NCI-H460 (cell line): ENCODE measurements around the gene SPON1. TPM values are rescaled to one million over a fixed set of nuclear protein-coding genes. Genes with fewer than 3 reads are reported as not detected.
"Not testable (repeated sequence)": the region's sequence is repeated elsewhere in the genome, so short reads cannot be mapped to it uniquely, and the experiment has no call there.

Experiments
- DNase-seq: peaks from one replicate; pipeline ENCODE4 v3.0.0-alpha.2; 2016; ENCODE audit warnings: low read depth; ENCODE audit errors: extremely low read depth
- total RNA-seq: library from RNA; depleted of rRNA; stranded (reverse); fragments of >200 nt; shearing (Covaris generic); gene quantifications from 2 replicates; pipeline ENCODE4 v1.2.3, GENCODE V29; 2014

The SPON1 gene
- total RNA-seq, 1 experiment from 2014 or later = 0.25 TPM

DNA sequence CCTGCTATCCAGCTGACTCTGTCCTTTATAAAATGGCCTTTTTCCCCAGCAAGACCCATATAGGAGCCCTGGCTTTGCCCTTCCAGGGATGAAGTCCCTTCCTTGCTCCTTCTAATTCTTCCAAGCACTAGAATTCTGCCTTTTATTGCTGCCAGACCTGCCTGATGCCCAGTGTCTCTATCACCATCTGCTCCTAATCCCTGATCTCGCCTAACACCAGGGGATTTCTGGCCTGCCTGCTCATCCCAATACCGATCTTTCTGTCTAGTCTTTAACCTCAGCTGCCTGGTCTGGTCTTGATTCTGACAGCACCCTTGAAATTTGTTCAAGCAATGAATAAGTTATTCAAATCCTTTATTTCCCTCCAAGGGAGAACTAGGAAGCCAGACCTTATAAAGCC, 150.2 kb downstream of the SPON1 start:
- DNase-seq = no peak

DNA sequence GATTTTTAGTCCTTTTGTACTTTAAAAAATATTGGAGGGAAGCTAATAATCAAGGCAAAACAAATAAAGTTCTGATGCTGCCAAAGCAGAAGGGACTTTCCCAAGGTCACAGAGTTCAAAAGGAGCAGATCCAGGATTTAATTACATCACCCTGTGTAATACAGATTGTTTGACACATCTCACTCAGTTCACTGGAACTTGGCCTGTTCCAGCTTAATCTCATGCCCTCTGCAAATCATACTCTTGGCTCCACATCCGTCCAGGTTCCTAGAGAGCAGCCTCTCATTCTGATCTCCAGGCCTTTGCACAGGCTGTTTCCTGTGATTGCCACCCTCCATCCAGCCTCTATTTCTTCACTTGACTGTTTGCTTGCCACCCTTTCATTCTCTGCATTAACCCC, 151.7 kb downstream of the SPON1 start:
- no peak for DNase-seq

DNA sequence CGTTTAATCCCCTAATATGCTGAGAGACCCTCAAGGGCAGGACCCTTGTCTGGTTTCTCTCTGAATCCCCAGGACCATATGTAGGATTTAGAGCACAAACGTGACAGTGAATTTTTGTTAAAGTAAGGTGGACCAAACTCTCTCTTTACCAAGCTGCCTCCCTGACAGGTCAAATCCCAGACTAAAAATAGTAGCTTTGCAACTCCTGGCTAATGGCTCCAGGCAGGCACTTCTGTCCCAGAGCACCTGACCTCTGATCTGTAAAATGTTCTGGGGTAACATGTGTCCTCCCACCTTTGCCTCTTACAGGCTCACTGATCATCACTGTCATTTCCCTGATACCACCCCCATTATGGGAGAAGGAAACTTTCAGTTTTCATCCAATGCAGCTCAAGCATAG, 152.3 kb downstream of the SPON1 start:
- DNase-seq = no peak

DNA sequence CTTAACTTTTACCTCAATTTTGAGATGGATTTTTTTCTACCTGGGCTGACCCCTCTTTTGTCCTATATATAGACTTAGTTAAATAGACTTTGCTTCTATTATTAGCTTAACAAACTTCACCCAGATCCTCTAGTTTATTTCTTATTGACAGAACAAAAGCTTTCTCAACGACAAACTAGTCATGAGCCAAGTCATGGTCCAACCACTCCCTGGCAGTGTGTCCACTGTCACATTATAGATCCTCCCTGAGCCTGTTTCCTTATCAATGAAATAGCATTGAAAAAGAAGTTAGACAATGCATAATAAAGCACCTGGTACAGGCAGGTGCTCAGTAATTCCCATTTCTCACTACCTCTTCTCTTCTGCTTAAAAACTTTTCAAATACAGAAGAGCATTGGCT, 155.1 kb downstream of the SPON1 start:
- DNase-seq = no peak

DNA sequence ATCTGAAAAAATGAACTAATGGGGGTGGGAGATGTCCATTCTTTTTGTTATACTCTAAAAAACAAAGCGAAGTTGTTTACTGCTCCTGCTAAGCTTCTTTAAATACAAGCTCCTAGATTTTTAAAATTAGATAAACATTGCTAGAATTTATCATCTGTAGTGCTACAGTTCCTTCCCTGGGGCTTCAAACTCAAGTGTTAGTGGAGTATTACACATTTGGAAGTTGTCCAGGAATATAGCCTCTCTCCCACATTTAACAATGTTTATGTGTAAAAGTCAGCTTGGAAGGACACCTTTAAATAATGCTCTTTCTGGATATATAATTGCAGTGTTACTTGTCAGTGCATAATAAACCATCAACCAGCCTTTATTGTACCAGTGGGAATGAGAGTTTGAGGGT, 155.5 kb downstream of the SPON1 start:
- no peak for DNase-seq

DNA sequence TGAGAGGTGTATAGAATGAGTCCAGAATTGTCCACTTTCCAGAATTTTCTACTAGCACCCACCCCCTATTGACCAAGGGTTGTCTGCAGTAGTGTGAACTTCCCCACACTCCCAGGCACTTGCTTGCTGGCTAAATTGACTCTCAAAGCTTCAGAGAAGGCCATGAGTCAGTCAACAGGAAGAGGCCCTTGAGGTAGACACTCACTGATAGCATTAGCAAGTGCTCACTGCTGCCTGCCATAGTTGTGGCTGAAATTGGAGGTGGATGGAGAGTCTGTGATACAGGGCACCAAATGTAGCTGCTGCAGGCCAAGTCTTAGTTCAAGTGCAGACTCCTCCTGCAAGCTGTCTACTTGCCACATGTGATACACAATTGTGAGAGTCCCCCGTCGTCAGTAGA, 156.8 kb downstream of the SPON1 start:
- DNase-seq = no peak

DNA sequence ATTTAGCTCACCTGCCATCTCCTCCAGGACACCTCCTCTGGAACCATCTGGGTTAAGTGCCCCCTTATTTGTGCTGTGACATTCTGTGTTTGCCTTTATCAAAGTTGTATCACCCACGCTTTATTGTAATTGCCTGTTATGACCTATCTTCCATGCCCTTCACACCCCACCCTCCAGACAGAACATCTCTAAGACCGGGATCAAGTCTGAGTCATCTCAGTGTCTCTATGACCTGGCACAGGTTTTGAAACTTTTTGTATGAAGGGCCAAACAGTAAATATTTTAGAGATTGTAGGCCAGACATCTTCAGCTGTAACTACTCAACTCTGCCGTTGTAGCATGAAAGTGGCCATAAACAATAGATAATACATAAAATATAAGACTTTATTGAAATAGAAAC, 161.8 kb downstream of the SPON1 start:
- no peak for DNase-seq

DNA sequence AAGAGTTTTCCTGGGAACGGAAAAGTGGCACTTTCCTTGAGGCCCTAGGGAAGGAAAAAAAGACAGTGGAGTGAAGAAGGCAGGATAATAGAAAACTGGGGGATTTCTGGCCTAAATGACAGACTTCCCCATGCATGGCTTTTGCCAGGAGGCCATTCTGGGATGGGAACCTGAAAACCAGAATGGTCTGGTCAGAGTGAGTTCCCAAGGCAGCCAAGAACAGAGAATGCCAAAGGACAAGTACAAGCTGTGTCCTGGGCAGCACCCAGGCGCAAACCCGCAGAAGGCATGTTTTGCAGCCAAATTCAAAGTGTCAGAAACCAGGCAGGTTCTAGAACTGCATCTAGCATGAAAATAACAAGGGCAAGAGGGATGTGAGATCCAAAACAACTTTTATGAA, 162.4 kb downstream of the SPON1 start:
- DNase-seq = no peak

DNA sequence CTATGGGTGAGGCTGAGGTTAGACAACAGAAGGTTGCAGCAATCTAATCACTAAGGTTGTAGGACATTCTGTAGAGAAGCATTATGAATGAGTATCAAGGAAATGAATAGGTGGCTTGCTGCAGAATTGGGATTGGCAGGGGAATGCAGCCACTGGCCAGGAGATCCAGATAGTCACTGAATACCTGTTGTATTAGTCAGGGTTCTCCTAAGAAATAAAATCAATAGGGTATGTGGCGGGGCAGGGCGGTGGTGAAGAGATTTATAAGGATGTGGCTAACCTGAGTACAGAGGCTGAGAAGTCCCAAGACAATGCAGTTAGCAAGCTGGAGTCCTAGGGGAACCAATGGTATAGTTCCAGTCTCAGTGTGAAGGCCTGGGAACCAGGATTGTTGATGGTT, 163.0 kb downstream of the SPON1 start:
- no peak for DNase-seq

DNA sequence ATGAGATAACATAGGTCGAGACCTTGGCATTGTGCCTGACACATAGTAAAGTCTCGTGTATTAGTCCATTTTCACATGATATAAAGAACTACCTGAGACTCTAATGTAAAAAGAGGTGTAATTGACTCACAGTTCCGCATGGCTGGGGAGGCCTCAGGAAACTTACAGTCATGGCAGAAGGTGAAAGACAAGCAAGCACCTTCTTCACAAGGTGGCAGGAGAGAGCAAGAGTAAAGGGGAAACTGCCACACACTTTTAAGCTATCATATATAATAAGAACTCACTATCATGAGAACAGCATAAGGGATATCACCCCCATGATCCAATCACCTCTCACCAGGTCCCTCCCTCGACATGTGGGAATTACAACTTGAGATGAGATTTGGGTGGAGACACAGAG, 165.2 kb downstream of the SPON1 start:
- DNase-seq = no peak

DNA sequence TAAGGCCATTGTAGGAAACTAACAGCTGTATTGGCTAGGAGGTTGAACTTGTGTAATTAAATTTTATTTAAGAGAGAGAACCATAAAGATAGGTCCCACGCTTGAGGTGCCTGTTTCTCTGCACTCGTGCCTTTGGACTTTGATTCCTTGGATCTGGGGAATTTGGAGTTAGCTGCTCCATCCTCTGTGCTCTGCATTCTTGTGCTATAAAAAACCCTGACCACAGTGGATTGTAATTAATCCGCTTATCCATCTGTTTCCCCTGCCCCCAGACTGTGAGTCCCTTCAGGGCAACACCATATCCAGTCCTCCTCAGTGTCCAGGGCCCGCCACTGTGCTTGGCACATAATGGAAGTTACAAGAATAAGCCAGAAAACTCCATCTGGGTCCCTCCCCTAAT, 169.8 kb downstream of the SPON1 start:
- no peak for DNase-seq

DNA sequence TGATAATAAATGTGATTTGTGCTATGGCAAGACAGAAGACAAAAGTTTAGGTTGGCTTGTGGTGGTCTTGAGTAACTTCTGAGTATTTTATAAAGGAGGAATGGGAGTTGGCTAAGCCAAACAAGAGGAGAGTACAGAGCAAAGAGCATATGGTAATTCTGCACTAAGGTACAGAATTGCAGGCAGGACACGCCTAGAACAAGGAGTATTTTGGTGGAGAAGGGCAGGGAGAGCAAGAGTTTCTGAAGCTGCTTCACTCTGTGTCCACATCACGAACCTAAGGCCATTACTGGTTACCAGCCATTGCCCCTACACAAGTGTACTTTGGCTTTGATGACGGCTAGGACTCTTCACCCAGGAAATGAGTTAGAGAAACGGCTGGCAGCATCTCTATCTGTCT, 170.9 kb downstream of the SPON1 start:
- no peak for DNase-seq

DNA sequence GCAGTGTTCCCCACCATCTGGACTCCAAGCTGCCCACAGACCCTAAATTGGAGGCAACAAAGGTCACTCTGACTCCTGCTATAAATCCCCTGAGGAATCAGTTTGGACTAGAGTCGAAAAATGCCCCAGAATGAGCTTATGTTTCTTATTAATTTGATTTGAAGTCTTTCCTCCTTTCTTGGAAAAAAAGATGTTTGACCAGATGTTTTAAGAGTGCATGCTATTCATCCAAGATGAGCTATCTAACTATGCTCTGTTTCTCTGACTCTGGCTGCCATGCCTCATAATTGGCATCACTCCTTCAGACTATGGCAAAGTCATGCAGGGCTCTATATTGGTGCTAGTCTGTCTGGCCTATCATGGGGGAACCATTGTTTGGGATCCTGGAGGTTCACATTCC, 174.0 kb downstream of the SPON1 start:
- DNase-seq = no peak

DNA sequence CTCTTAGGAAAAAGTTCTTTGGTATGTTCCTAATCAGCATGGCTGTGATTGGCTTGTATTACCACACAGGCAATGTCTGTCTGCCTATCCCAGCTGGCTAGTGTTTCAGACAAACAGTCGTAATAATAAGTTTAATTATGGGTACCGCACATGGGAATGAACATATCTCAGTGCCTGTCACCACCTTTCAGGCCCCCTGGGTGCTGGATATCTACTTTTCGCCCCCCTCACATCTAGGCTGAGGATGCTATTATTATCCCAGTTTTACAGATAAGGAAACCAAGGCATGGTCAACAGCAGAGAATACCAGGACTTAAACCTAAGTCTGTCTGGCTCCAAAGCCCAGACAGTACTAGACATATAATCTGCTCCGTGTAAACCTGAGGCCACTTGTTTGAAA, 174.8 kb downstream of the SPON1 start:
- no peak for DNase-seq

DNA sequence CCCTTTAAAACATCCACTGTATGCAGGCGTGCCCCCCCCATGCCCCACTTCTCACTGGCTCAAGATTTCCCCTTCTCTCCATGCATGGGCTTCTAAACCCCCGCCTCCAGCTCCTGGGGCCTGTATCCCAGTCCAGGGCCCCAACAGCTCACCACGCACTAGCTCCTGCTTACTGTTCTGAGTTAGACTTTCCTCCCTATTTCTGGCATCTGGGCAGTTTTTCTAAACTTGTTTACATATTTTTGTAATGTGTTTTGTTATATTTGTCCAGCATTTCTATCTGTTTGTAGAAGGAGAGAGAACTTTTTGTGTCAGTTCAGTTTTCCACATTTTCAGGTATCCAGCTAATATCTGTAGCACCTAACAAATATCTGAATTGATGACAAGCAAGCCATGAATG, 178.5 kb downstream of the SPON1 start:
- DNase-seq = no peak

DNA sequence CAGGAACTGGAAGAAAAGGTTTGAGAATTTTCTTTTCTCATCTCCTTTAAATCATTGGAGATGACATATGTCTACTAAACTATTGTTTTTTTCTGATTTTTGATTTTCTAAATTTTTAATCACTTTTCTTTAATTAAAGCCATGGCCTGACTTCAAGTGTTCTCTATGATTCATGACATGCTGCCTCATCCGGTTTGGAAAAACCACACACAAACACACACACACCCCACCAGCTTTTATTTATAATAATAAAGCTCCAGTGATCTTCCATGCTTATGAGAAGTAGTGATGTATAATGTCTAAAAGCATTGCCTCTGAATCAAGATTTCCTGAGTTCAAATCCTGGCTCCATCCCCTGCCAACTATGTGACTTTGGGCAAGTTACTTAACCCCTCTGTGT, 179.2 kb downstream of the SPON1 start:
- no peak for DNase-seq

DNA sequence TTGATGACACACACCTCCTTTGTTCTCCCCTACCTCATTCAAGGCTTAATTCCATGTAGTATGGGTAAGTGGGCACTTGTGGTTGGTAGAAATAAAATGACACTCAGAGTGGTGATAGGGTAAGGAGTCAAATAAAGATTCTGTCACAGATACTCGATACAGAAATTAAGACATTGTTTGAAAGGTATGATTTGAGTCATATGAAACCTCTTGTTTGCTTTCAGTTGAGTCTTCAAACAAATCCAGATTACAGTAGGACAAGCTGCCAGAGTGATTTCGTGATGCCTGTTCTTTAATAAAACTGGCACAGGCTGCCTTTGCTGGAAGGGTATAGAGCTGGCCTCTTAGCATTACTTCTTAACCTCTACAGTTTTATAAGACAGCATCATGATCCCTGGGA, 182.4 kb downstream of the SPON1 start:
- no peak for DNase-seq

DNA sequence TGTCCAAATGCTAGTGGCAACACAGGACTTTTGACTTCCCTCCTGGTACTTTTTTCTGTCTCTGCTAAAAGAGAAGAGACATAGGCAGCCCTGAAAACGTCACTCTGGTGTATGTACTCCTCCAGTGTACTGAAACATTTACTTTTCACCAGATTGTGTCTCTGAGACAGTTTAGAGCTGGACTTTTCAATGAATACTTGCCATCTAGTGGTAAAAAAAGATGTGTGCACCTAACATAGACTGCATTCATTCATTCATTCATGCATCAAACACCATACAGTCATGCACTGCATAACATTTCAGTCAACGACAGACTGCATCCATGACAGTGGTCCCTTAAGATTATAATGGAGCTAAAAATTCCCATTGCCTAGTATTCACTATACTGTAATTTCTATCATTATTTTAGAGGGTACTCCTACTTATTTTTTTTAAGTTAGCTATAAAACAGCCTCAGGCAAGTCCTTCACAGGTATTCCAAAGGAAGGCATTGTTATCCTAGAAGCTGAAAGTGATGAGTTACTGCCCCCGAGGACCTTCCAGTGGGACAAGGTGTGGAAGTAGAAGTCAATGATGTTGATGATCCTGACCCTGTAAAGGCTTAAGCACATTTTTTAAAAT, 186.2 kb downstream of the SPON1 start:
- DNase-seq = peak; percentile 44

DNA sequence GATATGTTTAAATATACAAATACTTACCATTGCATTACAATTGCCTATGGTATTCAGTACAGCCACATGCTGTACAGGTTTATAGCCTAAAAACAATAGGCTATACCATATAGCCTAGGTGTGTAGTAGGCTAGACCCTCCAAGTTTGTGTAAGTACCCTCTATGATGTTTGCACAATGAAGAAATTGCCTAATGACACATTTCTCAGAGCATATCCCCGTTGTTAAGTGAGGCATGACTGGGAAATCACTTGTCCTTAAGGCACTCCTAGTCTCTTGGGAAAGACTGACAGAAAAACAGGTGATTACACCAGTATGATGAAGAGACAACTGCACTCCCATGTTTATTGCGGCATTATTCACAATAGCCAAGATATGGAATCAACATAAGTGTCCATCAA, 187.2 kb downstream of the SPON1 start:
- no peak for DNase-seq

DNA sequence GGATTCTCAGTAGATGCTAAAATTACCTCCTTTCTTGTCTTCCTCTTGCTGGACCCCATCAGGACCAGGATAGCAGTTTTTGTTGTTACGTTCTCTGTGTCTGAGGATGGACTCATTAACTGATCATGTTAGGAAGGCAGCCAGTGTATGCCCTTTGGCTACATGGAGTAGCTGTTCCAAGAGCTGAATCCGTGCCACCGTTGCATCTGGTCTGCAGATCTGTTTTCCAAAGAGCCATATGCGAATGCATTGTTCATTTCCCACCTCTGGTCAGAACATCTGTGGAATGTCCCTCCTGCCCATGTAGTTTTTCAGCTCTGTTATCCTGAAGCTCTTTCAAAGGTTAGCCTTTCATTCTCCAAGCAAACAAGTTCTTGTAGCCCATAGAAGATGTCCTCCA, 188.4 kb downstream of the SPON1 start:
- DNase-seq = no peak

DNA sequence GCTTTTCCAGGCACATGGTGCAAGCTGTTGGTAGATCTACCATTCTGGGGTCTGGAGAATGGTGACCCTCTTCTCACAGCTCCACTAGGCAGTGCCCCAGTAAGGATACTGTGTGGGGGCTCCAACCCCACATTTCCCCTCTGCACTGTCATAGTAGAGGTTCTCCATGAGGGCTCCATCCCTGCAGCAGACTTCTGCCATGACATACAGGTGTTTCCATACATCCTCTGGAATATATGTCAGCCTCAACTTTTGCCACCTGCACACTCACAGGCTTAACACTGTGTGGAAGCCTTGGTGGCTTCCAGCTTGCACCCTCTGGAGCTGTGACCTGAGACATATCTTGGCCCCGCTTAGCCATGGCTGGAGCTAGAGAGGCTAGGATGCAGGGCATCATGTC, 191.6 kb downstream of the SPON1 start:
- not testable (repeated sequence) for DNase-seq

DNA sequence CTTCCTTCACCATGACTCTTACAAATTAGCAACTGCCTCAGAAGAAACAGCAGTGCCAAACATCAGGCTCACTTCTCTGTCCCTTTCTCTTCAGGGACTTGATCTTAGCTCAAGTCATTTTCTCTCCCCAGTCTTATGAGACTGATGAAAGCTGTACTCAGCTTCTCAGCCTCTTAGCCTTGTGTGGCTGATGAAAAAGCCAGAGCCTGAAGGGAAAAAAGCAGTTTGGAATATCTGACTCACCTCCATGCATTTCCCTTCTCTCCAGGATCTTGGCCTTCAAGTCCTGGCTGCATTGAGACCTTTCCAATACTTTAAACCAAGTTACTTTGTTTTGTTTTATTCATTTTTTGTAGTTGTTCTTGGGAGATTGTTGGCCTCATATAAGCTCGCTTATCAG, 195.9 kb downstream of the SPON1 start:
- DNase-seq = no peak

DNA sequence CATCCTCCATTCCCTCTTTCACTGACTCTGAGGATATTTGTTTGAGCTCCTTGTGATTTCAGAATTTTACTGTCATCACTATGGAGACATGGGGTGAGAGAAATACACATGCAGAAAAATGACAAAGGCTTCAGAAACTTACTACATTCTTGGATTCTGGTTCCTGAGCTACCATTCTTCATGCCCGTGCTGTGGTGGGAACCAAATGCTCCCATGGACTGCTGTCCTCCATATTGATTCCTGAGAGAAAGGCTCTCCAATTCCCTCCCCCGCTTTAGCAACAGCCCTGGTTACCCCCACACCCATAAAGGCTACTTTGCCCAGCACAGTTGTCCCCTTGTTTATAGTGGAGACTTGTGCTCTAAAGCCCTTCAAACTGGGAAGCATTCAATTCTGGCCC, 201.1 kb downstream of the SPON1 start:
- no peak for DNase-seq

DNA sequence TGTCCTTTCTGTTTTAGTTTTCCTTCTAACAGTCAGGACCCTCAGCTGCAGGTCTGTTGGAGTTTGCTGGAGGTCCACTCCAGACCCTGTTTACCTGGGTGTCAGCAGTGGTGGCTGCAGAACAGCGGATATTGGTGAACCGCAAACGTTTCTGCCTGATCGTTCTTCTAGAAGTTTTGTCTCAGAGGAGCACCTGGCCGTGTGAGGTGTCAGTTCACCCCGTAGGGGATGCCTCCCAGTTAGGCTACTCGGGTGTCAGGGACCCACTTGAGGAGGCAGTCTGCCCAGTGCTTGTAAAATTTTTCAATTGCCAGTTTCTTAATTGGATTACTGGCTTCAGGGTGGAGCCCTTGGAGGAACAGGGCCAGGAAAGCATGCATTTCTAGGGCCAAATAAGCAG, 211.2 kb downstream of the SPON1 start:
- not testable (repeated sequence) for DNase-seq
